HepG2 (cell line): ENCODE measurements around the gene PTPRE. TPM values are rescaled to one million over a fixed set of nuclear protein-coding genes. Genes with fewer than 3 reads are reported as not detected.

Source experiments
- ATAC-seq: fragments of 200-7000 bp; cut with Tn5 transposase; 3 replicates; pipeline ENCODE4 v1.9.1; 2020; ENCODE audit warnings: mild to moderate bottlenecking, moderate library complexity
- BruUV-seq: library from RNA; stranded (reverse); fragments of 400-500 nt; replicated peaks from 2 replicates; lab custom pipeline; 2021; lab: Mats Ljungman, UMichigan
- CTCF ChIA-PET: fragments of 300-600 bp; formaldehyde crosslinking; extraction: SDS; loops from one replicate; lab custom pipeline; 2021; ENCODE audit warnings: low total read pairs, inconsistent platforms, low intra/inter-chr PET ratio; lab: Yijun Ruan, JAX
- POLR2A ChIA-PET: fragments of 350-600 bp; sonication (Branson Sonifier 250); formaldehyde crosslinking; loops from one replicate; lab custom pipeline; 2020; ENCODE audit warnings: antibody characterized with exemption, inconsistent platforms; lab: Yijun Ruan, JAX
- DNase-seq: peaks from one replicate; pipeline ENCODE4 v3.0.0-alpha.2; 2015; ENCODE audit warnings: low spot score
- FAIRE-seq: peaks from 3 replicates; lab custom pipeline; 2011; peaks lifted over from hg19 to GRCh38; lab: Jason Lieb, UNC
- H2AFZ ChIP-seq: one replicate; pipeline ENCODE4 v1.6.1; 2011; ENCODE audit warnings: low read length, inconsistent platforms
- H3K27ac ChIP-seq: fragments of 300-600 bp; 3 replicates; pipeline ENCODE4 v1.8.0; 2011; ENCODE audit warnings: mixed run types, mild to moderate bottlenecking, mixed read lengths, low read length, inconsistent platforms; ENCODE audit not compliant: insufficient read depth; ENCODE audit errors: extremely low read length
- H3K27me3 ChIP-seq, 2 experiments: fragments of 200-600 bp in 1 of 2; 2 replicates in 1 of 2; 3 replicates in 1 of 2; pipeline versions ENCODE4 v1.6.0 to v1.8.0; 2011; ENCODE audit warnings: low read length in 2 of 2, mild to moderate bottlenecking in 2 of 2, moderate library complexity in 2 of 2, inconsistent platforms in 1 of 2; ENCODE audit not compliant: insufficient read depth in 2 of 2, control insufficient read depth in 1 of 2
- H3K36me3 ChIP-seq, 2 experiments: fragments of 200-600 bp in 1 of 2; replicated peaks in 1 of 2; 2 replicates in 1 of 2; 3 replicates in 1 of 2; pipeline versions ENCODE4 v1.5.1 to v1.8.0; 2011; ENCODE audit warnings: low read length in 2 of 2, inconsistent platforms in 1 of 2; ENCODE audit not compliant: insufficient read depth in 2 of 2, control insufficient read depth in 1 of 2
- H3K4me1 ChIP-seq: 2 replicates; pipeline ENCODE4 v1.5.1; 2012; ENCODE audit warnings: low read length, inconsistent platforms; ENCODE audit not compliant: insufficient read depth
- H3K4me2 ChIP-seq: 2 replicates; pipeline ENCODE4 v1.6.0; 2011; ENCODE audit warnings: low read depth, low read length, inconsistent platforms
- H3K4me3 ChIP-seq, 3 experiments: fragments of 200-600 bp in 1 of 3; sonication (generic), shearing (Covaris generic) in 1 of 3; replicated peaks in 1 of 3; 2 replicates each; pipeline ENCODE4 v1.5.1; 2011 to 2016; ENCODE audit warnings: low read length in 3 of 3, inconsistent platforms in 2 of 3, low read depth in 2 of 3, mild to moderate bottlenecking in 2 of 3, control low read depth in 1 of 3, mixed read lengths in 1 of 3; ENCODE audit not compliant: insufficient read depth in 1 of 3
- H3K79me2 ChIP-seq: one replicate; pipeline ENCODE4 v1.6.1; 2011; ENCODE audit warnings: low read length, inconsistent platforms; ENCODE audit not compliant: insufficient read depth
- H3K9ac ChIP-seq: 2 replicates; pipeline ENCODE4 v1.6.0; 2011; ENCODE audit warnings: mild to moderate bottlenecking, low read depth, low read length, inconsistent platforms; ENCODE audit not compliant: insufficient read depth
- H3K9me3 ChIP-seq: 2 replicates; pipeline ENCODE4 v1.5.1; 2012; ENCODE audit warnings: mild to moderate bottlenecking, low read length
- H4K20me1 ChIP-seq: 2 replicates; pipeline ENCODE4 v1.6.0; 2011; ENCODE audit warnings: inconsistent platforms, mild to moderate bottlenecking, low read length, moderate library complexity; ENCODE audit not compliant: insufficient read depth
- E2F2 ChIP-seq: sonication (generic); formaldehyde crosslinking; IDR thresholded peaks from 2 replicates; pipeline ENCODE4 v1.4.0; 2020; ENCODE audit warnings: missing genetic modification reagents, borderline replicate concordance
- GPBP1L1 ChIP-seq: sonication (generic); formaldehyde crosslinking; IDR thresholded peaks from 2 replicates; pipeline ENCODE4 v1.5.0; 2020; ENCODE audit warnings: mild to moderate bottlenecking, missing genetic modification reagents
- JARID2 ChIP-seq: sonication (generic); formaldehyde crosslinking; IDR thresholded peaks from 2 replicates; pipeline ENCODE4 v1.8.1; 2023; ENCODE audit warnings: missing genetic modification reagents, inconsistent platforms; ENCODE audit not compliant: insufficient replicate concordance
- PAWR ChIP-seq: sonication (generic); formaldehyde crosslinking; IDR thresholded peaks from 2 replicates; pipeline ENCODE4 v1.4.0; 2020; ENCODE audit warnings: missing genetic modification reagents, mild to moderate bottlenecking, borderline replicate concordance
- RCOR2 ChIP-seq: IDR thresholded peaks from 2 replicates; pipeline ENCODE4 v1.6.1; 2016; ENCODE audit warnings: missing biosample characterization, missing genetic modification reagents
- RFXAP ChIP-seq: sonication (generic); formaldehyde crosslinking; IDR thresholded peaks from 2 replicates; pipeline ENCODE4 v1.4.0; 2020; ENCODE audit warnings: missing genetic modification reagents, borderline replicate concordance
- SALL2 ChIP-seq: sonication (generic); formaldehyde crosslinking; IDR thresholded peaks from 2 replicates; pipeline ENCODE4 v1.8.1; 2023; ENCODE audit warnings: mild to moderate bottlenecking, missing genetic modification reagents, inconsistent platforms
- TRAFD1 ChIP-seq: sonication (generic); formaldehyde crosslinking; IDR thresholded peaks from 2 replicates; pipeline ENCODE4 v1.5.1; 2020; ENCODE audit warnings: missing genetic modification reagents, mild to moderate bottlenecking, borderline replicate concordance
- ZBTB42 ChIP-seq: sonication (generic); formaldehyde crosslinking; IDR thresholded peaks from 2 replicates; pipeline ENCODE4 v1.5.0; 2020; ENCODE audit warnings: mild to moderate bottlenecking, missing genetic modification reagents
- ZNF121 ChIP-seq: sonication (generic); formaldehyde crosslinking; IDR thresholded peaks from 2 replicates; pipeline ENCODE4 v1.5.0; 2020; ENCODE audit warnings: mild to moderate bottlenecking, missing genetic modification reagents
- ZNF510 ChIP-seq: sonication (generic); formaldehyde crosslinking; IDR thresholded peaks from 2 replicates; pipeline ENCODE4 v1.4.0; 2020; ENCODE audit warnings: low read depth, mild to moderate bottlenecking, missing genetic modification reagents
- WGBS: methylation state at CpG from one replicate; pipeline ENCODE4 v1.1.6; 2017; ENCODE audit warnings: low lambda C conversion rate; 5-methylcytosine and 5-hydroxymethylcytosine counted together
- in situ Hi-C: cut with HindIII; loops from 2 replicates; pipeline ENCODE4 v1.10.0; 2017; ENCODE audit warnings: low pct_unique_long_range_greater_than_20kb; ENCODE audit not compliant: extremely low pct_ligation_motif_present
- intact Hi-C: fragments of 100-400 bp; cut with micrococcal nuclease; formaldehyde crosslinking; loops from one replicate; pipeline ENCODE4 v1.10.0; 2022; ENCODE audit not compliant: unreplicated experiment
- polyA plus RNA-seq, 8 experiments: library from polyadenylated mRNA; depleted of rRNA in 3 of 8; stranded (reverse) in 7 of 8; unstranded in 1 of 8; fragments of >200 nt; fragmentation: Illumina TruSeq in 4 of 8; extraction: Trizol in 4 of 8; gene quantifications; 2 replicates each; pipeline versions ENCODE4 v1.2.1 to v1.2.3, GENCODE V29; 2011 to 2016; ENCODE audit warnings: low read depth in 4 of 8, missing spikeins in 1 of 8, mixed read lengths in 1 of 8; ENCODE audit not compliant: insufficient read depth in 1 of 8
- total RNA-seq, 5 experiments: library from RNA; depleted of rRNA; stranded (reverse); fragments of >200 nt; fragmentation: Illumina TruSeq; extraction: Trizol; gene quantifications; 2 replicates each; pipeline ENCODE4 v1.2.3, GENCODE V29; 2016; ENCODE audit warnings: low read depth in 1 of 5

PTPRE gene
- total and polyA plus RNA-seq, 2 of the 13 experiments (the other 11 are each of a cell fraction or from before 2014, with no cell fraction given) = 0.01 to 0.02 TPM

- Histone ChIP-seq H3K9ac (no peak overlapping the region), H3K36me3 (no peaks in the 10 kb centered on the region), H3K4me1 (no peaks in the 10 kb centered on the region), H3K4me2 (no peak overlapping the region), H3K27ac (no peak overlapping the region), H3K9me3 (no peaks in the 10 kb centered on the region), H2AFZ (no peak overlapping the region), H3K4me3 (no peak overlapping the region), H3K27me3 (peaks cover 2 to 74% of the 10 kb centered on the region in 2 experiments), H4K20me1 (no peaks in the 10 kb centered on the region), H3K79me2 (no peaks in the 10 kb centered on the region)
- in situ Hi-C loops (no loop called here), intact Hi-C loops (no loop called here)
- FAIRE-seq = no peak
- WGBS = 17% methylated on average over 6 of the region's 6 CpGs
- ChIA-PET POLR2A (no interaction called here), CTCF (no interaction called here)
- ATAC-seq = no peak
- no peak for DNase-seq
- BruUV-seq = no TSS peak
- TF ChIP-seq TRAFD1 (CRISPR knock-in tag) = no peak
- TF ChIP-seq ZNF121 (CRISPR knock-in tag) = no peak
- no peak for TF ChIP-seq ZNF510 (CRISPR knock-in tag)
- TF ChIP-seq JARID2 = no peak
- no peak for TF ChIP-seq E2F2 (CRISPR knock-in tag)
- TF ChIP-seq ZBTB42 = no peak
- TF ChIP-seq RFXAP (CRISPR knock-in tag) = no peak
- TF ChIP-seq PAWR (CRISPR knock-in tag) = no peak
- TF ChIP-seq RCOR2 (CRISPR knock-in tag) = no peak
- TF ChIP-seq GPBP1L1 (CRISPR knock-in tag) = no peak
- TF ChIP-seq SALL2 (CRISPR knock-in tag) = no peak
Measured at GRCh38 chr10:127995939-127996338, 89.0 kb downstream of the PTPRE start.
